ENCODE results near the gene MBP.

- TF ChIP-seq TAF1 (IDR thresholded peaks at IDR 0.05; ENCODE audit: borderline replicate concordance, low read depth, low read length) (no peak), POLR2A (IDR thresholded peaks at IDR 0.05; ENCODE audit: low read depth, low read length) (no peak; the same call in 1 of the 2 replicates)
These were observed 773 bp downstream of the MBP start for GRCh38 chr18:77131652-77132368.

All from GM12892 (cell line).